ENCODE measurements around the gene ASXL3. TPM values are rescaled to one million over a fixed set of nuclear protein-coding genes. Genes with fewer than 3 reads are reported as not detected.

The ASXL3 gene
- total RNA-seq, 4 donors from 2014 or later = 0.93 to 2.2 (median 1.5) TPM

DNA sequence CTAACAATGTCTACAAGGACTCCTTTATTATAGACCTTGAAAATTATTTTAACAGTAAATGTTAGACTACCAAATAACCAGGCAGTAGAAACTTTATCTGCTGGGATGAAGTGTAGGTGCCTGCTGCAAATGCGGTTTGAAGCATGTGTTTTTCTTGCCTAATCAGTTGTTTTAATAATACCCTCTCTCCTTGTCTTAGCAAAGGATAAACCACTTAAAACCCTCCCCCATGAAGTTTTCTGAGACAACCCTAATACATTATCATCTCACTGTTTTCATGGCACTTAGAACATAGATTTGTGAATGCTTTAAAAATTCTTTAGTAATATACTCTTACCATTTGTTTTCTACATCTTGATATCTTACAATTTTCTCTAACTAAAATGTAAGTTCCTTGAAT, 98.6 kb downstream of the ASXL3 start:
- TF ChIP-seq POLR2A (IDR thresholded peaks at IDR 0.05) (no peak), POLR2AphosphoS5 (IDR thresholded peaks at IDR 0.05) (no peak), EP300 (IDR thresholded peaks at IDR 0.05) (no peak)
- TF ChIP-seq, protein P1, sequence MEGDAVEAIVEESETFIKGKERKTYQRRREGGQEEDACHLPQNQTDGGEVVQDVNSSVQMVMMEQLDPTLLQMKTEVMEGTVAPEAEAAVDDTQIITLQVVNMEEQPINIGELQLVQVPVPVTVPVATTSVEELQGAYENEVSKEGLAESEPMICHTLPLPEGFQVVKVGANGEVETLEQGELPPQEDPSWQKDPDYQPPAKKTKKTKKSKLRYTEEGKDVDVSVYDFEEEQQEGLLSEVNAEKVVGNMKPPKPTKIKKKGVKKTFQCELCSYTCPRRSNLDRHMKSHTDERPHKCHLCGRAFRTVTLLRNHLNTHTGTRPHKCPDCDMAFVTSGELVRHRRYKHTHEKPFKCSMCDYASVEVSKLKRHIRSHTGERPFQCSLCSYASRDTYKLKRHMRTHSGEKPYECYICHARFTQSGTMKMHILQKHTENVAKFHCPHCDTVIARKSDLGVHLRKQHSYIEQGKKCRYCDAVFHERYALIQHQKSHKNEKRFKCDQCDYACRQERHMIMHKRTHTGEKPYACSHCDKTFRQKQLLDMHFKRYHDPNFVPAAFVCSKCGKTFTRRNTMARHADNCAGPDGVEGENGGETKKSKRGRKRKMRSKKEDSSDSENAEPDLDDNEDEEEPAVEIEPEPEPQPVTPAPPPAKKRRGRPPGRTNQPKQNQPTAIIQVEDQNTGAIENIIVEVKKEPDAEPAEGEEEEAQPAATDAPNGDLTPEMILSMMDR (IDR thresholded peaks at IDR 0.05) = no peak
- H3K9me3 ChIP-seq = no peaks in the 10 kb centered on the region
- H3K27me3 ChIP-seq = no peaks in the 10 kb centered on the region
- no peak overlapping the region for H3K27ac ChIP-seq
- ATAC-seq = no peak
- no peak overlapping the region for H3K4me3 ChIP-seq
- no peaks in the 10 kb centered on the region for H3K36me3 ChIP-seq
- H3K4me1 ChIP-seq = no peaks in the 10 kb centered on the region
- 45 to 60% methylated on average over 1 of the region's 1 CpG for WGBS, 2 donors (ENCODE audit: low coverage in 1 of 2)

DNA sequence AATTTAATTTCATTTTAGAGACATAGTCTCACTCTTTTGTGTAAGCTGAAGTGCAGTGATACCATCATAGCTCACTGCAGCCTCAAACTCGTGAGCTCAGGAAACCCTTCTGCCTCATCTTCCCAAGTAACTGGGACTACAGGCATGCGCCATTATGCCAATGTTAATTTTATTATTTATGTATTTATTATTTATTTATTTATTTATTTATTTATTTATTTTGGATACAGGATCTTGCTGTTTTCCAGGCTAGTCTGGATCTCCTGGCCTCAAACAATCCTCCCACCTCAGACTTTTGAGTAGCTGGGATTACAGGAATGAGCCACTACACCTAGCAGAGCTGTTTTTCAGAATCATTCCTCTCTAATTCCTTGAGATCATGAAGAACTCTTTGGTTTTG, 99.9 kb downstream of the ASXL3 start:
- no peaks in the 10 kb centered on the region for H3K36me3 ChIP-seq
- H3K27me3 ChIP-seq = no peaks in the 10 kb centered on the region
- no peak overlapping the region for H3K27ac ChIP-seq
- H3K9me3 ChIP-seq = no peaks in the 10 kb centered on the region
- WGBS, 2 donors (ENCODE audit: low coverage in 1 of 2) = 91 to 100% methylated on average over 2 of the region's 2 CpGs
- TF ChIP-seq POLR2AphosphoS5 (IDR thresholded peaks at IDR 0.05) = no peak
- TF ChIP-seq, protein P1 (IDR thresholded peaks at IDR 0.05) = no peak
- no peak for TF ChIP-seq EP300 (IDR thresholded peaks at IDR 0.05)
- TF ChIP-seq POLR2A (IDR thresholded peaks at IDR 0.05) = no peak
- H3K4me3 ChIP-seq = no peak overlapping the region
- no peak for ATAC-seq
- H3K4me1 ChIP-seq = no peaks in the 10 kb centered on the region

DNA sequence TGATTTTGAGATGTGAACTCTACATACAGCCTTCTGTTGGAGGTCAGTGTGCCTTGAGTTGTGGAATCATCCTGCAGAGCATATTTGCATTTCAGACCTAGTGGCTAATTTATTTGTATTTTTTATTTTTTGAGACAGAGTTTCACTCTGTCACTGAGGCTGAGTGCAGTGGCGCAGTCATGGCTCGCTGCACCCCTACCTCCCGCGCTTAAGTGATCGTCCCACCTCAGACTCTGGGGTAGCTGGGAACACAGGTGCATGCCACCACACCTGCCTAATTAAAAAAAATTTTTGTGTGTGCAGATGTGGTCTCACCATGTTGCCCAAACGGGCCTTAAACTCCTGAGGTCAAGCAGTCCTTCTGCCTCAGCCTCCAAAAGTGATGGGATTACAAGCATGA, 104.4 kb downstream of the ASXL3 start:
- Histone ChIP-seq H3K9me3 (no peaks in the 10 kb centered on the region), H3K4me3 (no peak overlapping the region), H3K27me3 (no peaks in the 10 kb centered on the region), H3K27ac (no peak overlapping the region), H3K36me3 (no peaks in the 10 kb centered on the region), H3K4me1 (no peaks in the 10 kb centered on the region)
- no peak for ATAC-seq
- TF ChIP-seq POLR2A (IDR thresholded peaks at IDR 0.05) (no peak), POLR2AphosphoS5 (IDR thresholded peaks at IDR 0.05) (no peak), EP300 (IDR thresholded peaks at IDR 0.05) (no peak)
- TF ChIP-seq, protein P1 (IDR thresholded peaks at IDR 0.05) = no peak
- whole genome bisulfite sequencing, 2 donors (ENCODE audit: low coverage in 1 of 2) = 91 to 97% methylated on average over 4 to 6 of the region's 6 CpGs

DNA sequence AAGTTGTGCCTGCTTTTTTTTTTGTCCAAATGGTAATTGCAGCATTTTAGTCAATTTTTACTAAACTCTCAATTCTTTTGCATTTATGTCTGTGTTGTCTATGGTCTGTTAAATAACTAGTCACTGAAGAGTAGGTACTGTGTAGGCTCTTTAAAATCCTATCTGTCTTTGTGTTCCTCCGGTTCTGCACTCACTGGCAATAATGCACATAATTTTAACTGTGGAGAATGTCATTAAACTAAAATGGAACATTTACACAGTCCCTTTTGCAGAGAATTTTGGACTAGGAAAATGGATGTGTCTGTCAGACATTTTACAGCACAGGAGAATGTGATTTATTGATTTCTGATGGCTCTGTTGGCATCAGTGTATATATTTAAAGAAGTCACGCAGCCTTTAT, 116.6 kb downstream of the ASXL3 start:
- Histone ChIP-seq H3K4me3 (no peak overlapping the region), H3K27ac (no peak overlapping the region), H3K4me1 (no peaks in the 10 kb centered on the region), H3K27me3 (no peaks in the 10 kb centered on the region), H3K36me3 (no peaks in the 10 kb centered on the region), H3K9me3 (no peaks in the 10 kb centered on the region)
- ATAC-seq = no peak
- 63 to 88% methylated on average over 1 to 2 of the region's 2 CpGs for WGBS, 2 donors (ENCODE audit: low coverage in 1 of 2)
- TF ChIP-seq POLR2A (IDR thresholded peaks at IDR 0.05) (no peak), POLR2AphosphoS5 (IDR thresholded peaks at IDR 0.05) (no peak)

DNA sequence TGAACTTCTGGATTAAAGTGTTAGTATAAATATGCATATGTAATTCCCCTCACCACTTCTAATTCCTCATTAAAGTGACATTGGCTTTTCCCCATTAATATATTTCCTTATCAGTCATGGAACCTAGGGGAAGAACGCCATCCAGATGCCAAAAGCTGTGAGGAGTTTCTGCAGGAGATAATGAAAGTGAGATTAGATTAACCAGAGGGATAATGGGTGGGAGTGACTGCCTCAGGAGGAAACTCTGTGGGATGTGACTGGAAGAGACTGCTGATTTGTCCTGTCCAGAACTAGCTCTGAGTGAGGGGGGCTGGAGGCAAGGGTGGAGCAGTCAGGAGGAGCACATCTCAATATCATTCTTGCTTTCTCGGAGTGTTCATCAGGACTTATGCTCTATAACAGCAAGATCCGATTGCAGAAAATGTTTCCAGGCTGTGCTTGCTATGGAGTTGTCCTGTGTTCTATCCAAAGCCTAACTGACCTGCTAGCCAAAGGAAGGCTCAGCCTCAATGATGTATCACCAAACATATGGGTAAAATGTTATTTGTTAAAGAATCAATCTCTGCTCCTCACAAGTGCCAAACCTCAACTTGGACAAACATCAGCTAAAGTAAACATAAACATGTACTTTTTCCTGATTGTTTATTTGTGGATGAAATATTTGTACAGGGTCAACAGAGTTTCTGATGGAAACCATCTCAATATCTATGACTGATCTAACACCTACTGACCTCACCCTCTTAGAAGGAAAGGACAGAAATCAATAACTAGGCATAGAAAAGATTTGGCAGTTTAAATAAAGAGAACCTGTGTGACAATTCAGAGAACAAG, 118.5 kb downstream of the ASXL3 start:
- H3K27me3 ChIP-seq = no peaks in the 10 kb centered on the region
- no peaks in the 10 kb centered on the region for H3K9me3 ChIP-seq
- no peak overlapping the region for H3K27ac ChIP-seq
- H3K4me3 ChIP-seq = no peak overlapping the region
- no peak for ATAC-seq
- TF ChIP-seq POLR2A (IDR thresholded peaks at IDR 0.05) (no peak), EP300 (IDR thresholded peaks at IDR 0.05) (no peak), POLR2AphosphoS5 (IDR thresholded peaks at IDR 0.05) (no peak)
- TF ChIP-seq, protein P1 (IDR thresholded peaks at IDR 0.05) = no peak
- WGBS, 2 donors (ENCODE audit: low coverage in 1 of 2) = 60 to 83% methylated on average over 2 to 3 of the region's 3 CpGs
- H3K36me3 ChIP-seq = no peaks in the 10 kb centered on the region
- H3K4me1 ChIP-seq = no peaks in the 10 kb centered on the region

Measured in gastroesophageal sphincter (tissue), 4 donors.